SK-N-SH (cell line): Measurements from ENCODE around the gene ZXDC. TPM values are rescaled to one million over a fixed set of nuclear protein-coding genes. Genes with fewer than 3 reads are reported as not detected.

Experiments used
- CTCF ChIA-PET: fragments of 300-600, 350-600 bp; formaldehyde crosslinking; extraction: SDS; loops from one replicate; lab custom pipeline; 2021; lab: Yijun Ruan, JAX
- POLR2A ChIA-PET: fragments of 350-600 bp; sonication (Branson Sonifier 250); formaldehyde crosslinking; extraction: SDS; loops from one replicate; lab custom pipeline; 2020; ENCODE audit warnings: antibody characterized with exemption, inconsistent platforms; lab: Yijun Ruan, JAX
- DNase-seq: peaks from one replicate; pipeline ENCODE4 v3.0.0; 2012
- H2AFZ ChIP-seq: fragments of 200-600 bp; sonication (generic); 2 replicates; pipeline ENCODE4 v1.8.1; 2016; ENCODE audit warnings: antibody characterized with exemption, mild to moderate bottlenecking, low read depth
- H3F3A ChIP-seq: fragments of 200-600 bp; sonication (generic); replicated peaks from 2 replicates; pipeline ENCODE3; 2016; ENCODE audit warnings: antibody characterized with exemption, mild to moderate bottlenecking; ENCODE audit not compliant: insufficient read depth
- H3K27ac ChIP-seq, 2 experiments: fragments of 200-500 bp in 1 of 2; fragments of 200-600 bp in 1 of 2; sonication (Bioruptor generic) in 1 of 2; sonication (generic), shearing (Covaris generic) in 1 of 2; 2 replicates each; pipeline versions ENCODE4 v1.5.1 to v1.6.1; 2014 to 2016; ENCODE audit warnings: low read depth in 2 of 2, inconsistent platforms in 1 of 2, low read length in 1 of 2, mild to moderate bottlenecking in 1 of 2, mixed read lengths in 1 of 2
- H3K27me3 ChIP-seq: fragments of 200-600 bp; sonication (generic), shearing (Covaris generic); 2 replicates; pipeline ENCODE4 v1.6.1; 2016; ENCODE audit warnings: mixed run types; ENCODE audit not compliant: insufficient read depth
- H3K36me3 ChIP-seq, 2 experiments: fragments of 200-500 bp in 1 of 2; fragments of 200-600 bp in 1 of 2; sonication (Bioruptor generic) in 1 of 2; sonication (generic) in 1 of 2; replicated peaks in 1 of 2; 2 replicates each; pipeline versions ENCODE3 to v1.5.1; 2014 to 2016; ENCODE audit warnings: low read length in 1 of 2, mild to moderate bottlenecking in 1 of 2; ENCODE audit not compliant: insufficient read depth in 2 of 2, control insufficient read depth in 1 of 2
- H3K4me1 ChIP-seq, 2 experiments: fragments of 200-500 bp in 1 of 2; fragments of 200-600 bp in 1 of 2; sonication (Bioruptor generic) in 1 of 2; sonication (generic), shearing (Covaris generic) in 1 of 2; 2 replicates each; pipeline versions ENCODE4 v1.5.1 to v1.6.1; 2014 to 2016; ENCODE audit warnings: low read depth in 1 of 2, low read length in 1 of 2, mixed run types in 1 of 2; ENCODE audit not compliant: insufficient read depth in 2 of 2, control insufficient read depth in 1 of 2
- H3K4me2 ChIP-seq: fragments of 200-600 bp; sonication (generic), shearing (Covaris generic); 2 replicates; pipeline ENCODE4 v1.6.1; 2017; ENCODE audit warnings: mixed run types
- H3K4me3 ChIP-seq, 2 experiments: fragments of 200-500 bp in 1 of 2; fragments of 200-600 bp in 1 of 2; sonication (Bioruptor generic) in 1 of 2; sonication (generic), shearing (Covaris generic) in 1 of 2; 2 replicates each; pipeline versions ENCODE4 v1.5.1 to v1.8.1; 2014 to 2016; ENCODE audit warnings: low read depth in 2 of 2, inconsistent platforms in 1 of 2, low read length in 1 of 2, mild to moderate bottlenecking in 1 of 2, mixed read lengths in 1 of 2, moderate library complexity in 1 of 2
- H3K79me2 ChIP-seq: fragments of 200-600 bp; sonication (generic); 2 replicates; pipeline ENCODE4 v1.8.1; 2017; ENCODE audit warnings: mild to moderate bottlenecking; ENCODE audit not compliant: insufficient read depth
- H3K9ac ChIP-seq: fragments of 200-600 bp; sonication (generic); 2 replicates; pipeline ENCODE4 v1.6.1; 2017; ENCODE audit warnings: mixed run types
- H3K9me2 ChIP-seq: fragments of 200-600 bp; sonication (generic); 2 replicates; pipeline ENCODE4 v1.6.1; 2017; ENCODE audit warnings: mixed run types
- H3K9me3 ChIP-seq: fragments of 200-600 bp; sonication (generic); 2 replicates; pipeline ENCODE4 v1.6.1; 2017; ENCODE audit warnings: mixed run types, mild to moderate bottlenecking, moderate library complexity
- H4K20me1 ChIP-seq: fragments of 200-600 bp; sonication (generic); 2 replicates; pipeline ENCODE4 v1.6.1; 2017; ENCODE audit warnings: mild to moderate bottlenecking, mixed run types; ENCODE audit not compliant: insufficient read depth
- EP300 ChIP-seq, 2 experiments: IDR thresholded peaks; 2 replicates each; pipeline versions ENCODE4 v1.4.0 to v1.6.1; 2012; ENCODE audit warnings: borderline replicate concordance in 1 of 2, low read depth in 1 of 2, low read length in 1 of 2
- FOSL2 ChIP-seq: IDR thresholded peaks from 2 replicates; pipeline ENCODE4 v1.4.0; 2012; ENCODE audit warnings: low read depth, mild to moderate bottlenecking, moderate library complexity, borderline replicate concordance
- FOXJ3 ChIP-seq: sonication (generic); formaldehyde crosslinking; IDR thresholded peaks from 2 replicates; pipeline ENCODE4 v1.5.1; 2020; ENCODE audit warnings: mild to moderate bottlenecking, missing genetic modification reagents
- GABPA ChIP-seq: IDR thresholded peaks from 2 replicates; pipeline ENCODE4 v1.4.0; 2012; ENCODE audit warnings: low read depth, mild to moderate bottlenecking
- GATA2 ChIP-seq: sonication (generic); formaldehyde crosslinking; IDR thresholded peaks from 2 replicates; pipeline ENCODE4 v1.5.0; 2020; ENCODE audit warnings: mild to moderate bottlenecking, missing genetic modification reagents
- IRF3 ChIP-seq: fragments of 150-350 bp; IDR thresholded peaks from 2 replicates; pipeline ENCODE4 v1.6.1; 2016; ENCODE audit warnings: mild to moderate bottlenecking, low read depth, low read length
- MAX ChIP-seq: IDR thresholded peaks from 2 replicates; pipeline ENCODE4 v1.4.0; 2012; ENCODE audit warnings: low read depth
- NFIC ChIP-seq: IDR thresholded peaks from 2 replicates; pipeline ENCODE4 v1.4.0; 2012; ENCODE audit warnings: borderline replicate concordance
- POLR2AphosphoS5 ChIP-seq: IDR thresholded peaks from 2 replicates; pipeline ENCODE4 v1.6.1; 2012; ENCODE audit warnings: low read depth, low read length
- RAD21 ChIP-seq: IDR thresholded peaks from 2 replicates; pipeline ENCODE4 v1.6.1; 2012; ENCODE audit warnings: mild to moderate bottlenecking, low read length
- RFX5 ChIP-seq: IDR thresholded peaks from 2 replicates; pipeline ENCODE4 v1.6.1; 2012; ENCODE audit warnings: mild to moderate bottlenecking, improper control_type of control experiment, low read length
- RXRA ChIP-seq: IDR thresholded peaks from 2 replicates; pipeline ENCODE4 v1.4.0; 2012; ENCODE audit warnings: low read depth, mild to moderate bottlenecking, borderline replicate concordance
- TAF1 ChIP-seq: IDR thresholded peaks from 2 replicates; pipeline ENCODE4 v1.6.1; 2012; ENCODE audit warnings: low read depth, mild to moderate bottlenecking, low read length, moderate library complexity, borderline replicate concordance
- USF1 ChIP-seq: IDR thresholded peaks from 2 replicates; pipeline ENCODE4 v1.4.0; 2012; ENCODE audit warnings: low read depth, borderline replicate concordance
- WGBS: methylation state at CpG from one replicate; pipeline ENCODE4 v1.1.6; 2017; ENCODE audit warnings: low lambda C conversion rate; 5-methylcytosine and 5-hydroxymethylcytosine counted together
- polyA plus RNA-seq, 3 experiments: library from polyadenylated mRNA; depleted of rRNA; stranded (reverse); fragments of >200 nt; gene quantifications; 2 replicates each; pipeline ENCODE4 v1.2.3, GENCODE V29; 2012

The ZXDC gene
- polyA plus RNA-seq, 1 of the 3 experiments (the other 2 are of a cell fraction) = 8.5 TPM

DNA sequence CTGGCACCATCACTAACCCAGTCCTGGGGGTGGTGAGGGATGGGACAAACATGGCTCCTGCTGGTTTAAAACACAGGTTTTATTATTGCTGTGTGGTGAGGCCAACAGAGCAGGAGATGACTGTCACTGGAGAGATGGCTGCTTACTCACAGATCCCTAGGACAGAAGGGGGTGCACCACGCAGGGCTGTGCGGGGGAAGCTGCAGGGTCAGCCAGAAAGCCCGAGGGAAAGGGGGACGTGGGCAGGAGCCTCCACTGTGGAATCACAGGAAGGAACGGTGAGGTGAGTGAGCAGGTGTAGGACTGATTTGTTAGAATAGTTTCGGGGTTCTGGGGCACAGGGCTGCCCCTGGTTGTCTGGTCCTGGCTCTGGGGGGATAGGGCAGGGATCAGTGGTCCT, 73.5 kb downstream of the ZXDC start (continued):
- TF ChIP-seq TAF1 (no peak), USF1 (no peak)

- H2AFZ ChIP-seq = no peak overlapping the region
- no peak for TF ChIP-seq RXRA
- no peak for TF ChIP-seq IRF3
- no peak for TF ChIP-seq MAX
- TF ChIP-seq POLR2AphosphoS5 = no peak
- TF ChIP-seq GABPA = no peak
- no peak for TF ChIP-seq RFX5
- no peak for TF ChIP-seq FOSL2
- no peak for TF ChIP-seq EP300 (IDR thresholded peaks at IDR 0.05; ENCODE audit: borderline replicate concordance in 1 of 2, low read depth in 1 of 2, low read length in 1 of 2)
- no peak for TF ChIP-seq TAF1
- no peak for TF ChIP-seq NFIC
- ChIA-PET CTCF (interaction anchor here (0.6 to 0.7 kb wide), 2 partner anchors 12 to 268 kb away, joined by 3 read pairs; no protein-coding TSS in a partner anchor), POLR2A (no interaction called here)
- H3K27ac ChIP-seq = no peak overlapping the region
- H3K9ac ChIP-seq = no peak overlapping the region
- peaks cover 8% of the 10 kb centered on the region for H3K27me3 ChIP-seq
- no peaks in the 10 kb centered on the region for H3F3A ChIP-seq
- no peak overlapping the region for H3K4me2 ChIP-seq
- no peaks in the 10 kb centered on the region for H3K79me2 ChIP-seq
- H3K9me2 ChIP-seq = no peaks in the 10 kb centered on the region
- no peaks in the 10 kb centered on the region for H3K36me3 ChIP-seq
- H3K4me3 ChIP-seq = no peak overlapping the region
- no peaks in the 10 kb centered on the region for H4K20me1 ChIP-seq
- no peaks in the 10 kb centered on the region for H3K9me3 ChIP-seq
- DNase-seq = no peak
- H3K4me1 ChIP-seq = no peaks in the 10 kb centered on the region
- 48% methylated on average over 8 of the region's 8 CpGs for WGBS
These were observed 74.0 kb downstream of the ZXDC start for GRCh38 chr3:126401611-126402160.

- no peaks in the 10 kb centered on the region for H3K9me2 ChIP-seq
- no peak overlapping the region for H2AFZ ChIP-seq
- POLR2A ChIA-PET = no interaction called here
- TF ChIP-seq FOXJ3 (CRISPR knock-in tag) (no peak), RAD21 (no peak), GATA2 (CRISPR knock-in tag) (no peak)
- TF ChIP-seq, all 33 proteins: peak for 0
- no peak overlapping the region for H3K27ac ChIP-seq
- no peak overlapping the region for H3K9ac ChIP-seq
- 60% methylated on average over 3 of the region's 4 CpGs for WGBS
- no peaks in the 10 kb centered on the region; the same call in 1 of the 2 replicates for H3K27me3 ChIP-seq
- H3F3A ChIP-seq = no peaks in the 10 kb centered on the region
- no peak overlapping the region for H3K4me3 ChIP-seq
- no peaks in the 10 kb centered on the region for H3K9me3 ChIP-seq
- CTCF ChIA-PET = interaction anchor here (1.0 to 1.6 kb wide), 4 partner anchors 9 to 265 kb away, joined by 3 to 5 read pairs (median 4); no protein-coding TSS in a partner anchor
- H4K20me1 ChIP-seq = no peaks in the 10 kb centered on the region
- H3K4me2 ChIP-seq = no peak overlapping the region
- no peaks in the 10 kb centered on the region for H3K36me3 ChIP-seq
- H3K4me1 ChIP-seq = no peaks in the 10 kb centered on the region; a peak in 1 of 4 replicates
- no peaks in the 10 kb centered on the region for H3K79me2 ChIP-seq
- no peak for DNase-seq
These were observed 75.9 kb downstream of the ZXDC start for GRCh38 chr3:126399756-126400155.
